ENCODE measurements around the gene CLIC4. TPM values are rescaled to one million over a fixed set of nuclear protein-coding genes. Genes with fewer than 3 reads are reported as not detected.

CLIC4 gene
- total and polyA plus RNA-seq, 2 donors (not counting 1 experiment from before 2014, with no cell fraction given), result 28.5 to 123 TPM

DNA sequence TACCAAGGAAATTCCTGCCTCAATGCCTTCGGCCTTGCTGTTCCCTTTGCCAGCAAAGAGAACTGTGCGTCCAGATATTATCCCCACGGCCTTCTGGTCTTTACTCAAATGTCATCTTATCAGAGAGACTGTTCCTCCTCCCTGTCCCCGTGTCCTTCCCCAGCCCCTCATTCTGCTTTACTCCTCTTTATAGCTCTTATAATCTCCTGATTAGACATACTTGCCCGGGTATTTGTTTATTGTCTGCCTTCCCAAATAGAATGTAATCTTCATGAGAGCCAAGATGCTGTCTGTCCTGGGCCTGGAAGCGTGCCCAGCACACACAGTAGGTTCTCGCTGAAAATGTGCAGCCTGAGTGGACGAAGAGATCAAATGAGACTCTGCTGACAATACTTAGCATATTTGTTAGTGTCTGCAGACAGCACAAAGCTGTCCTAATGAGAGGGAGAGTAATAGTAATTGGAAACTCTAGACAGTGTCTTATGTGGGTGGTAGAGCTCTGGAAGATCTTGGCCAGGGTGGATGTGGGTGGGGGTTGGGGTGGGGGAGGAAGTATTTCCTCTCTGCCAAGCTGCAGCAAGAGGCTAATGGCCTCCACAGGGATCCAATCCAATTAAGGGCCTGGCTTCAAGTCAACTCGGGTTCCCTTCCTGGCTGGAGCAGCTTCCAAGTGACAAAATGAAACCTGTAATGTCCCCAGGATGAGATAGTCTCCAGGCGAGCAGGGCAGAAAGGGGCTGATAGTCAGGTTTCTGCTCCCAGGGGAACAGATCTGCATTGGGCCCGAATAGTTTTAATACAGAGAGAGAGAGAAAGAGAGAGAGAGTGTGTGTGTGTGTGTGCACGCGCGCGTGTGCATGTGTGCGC is 9.5 kb upstream of the CLIC4 start:
- intact Hi-C loops (cut with micrococcal nuclease), result no loop called here
- Histone ChIP-seq H3K36me3 (replicated peaks in 1 of 2; ENCODE audit: control extremely low read depth in 1 of 2, control insufficient read depth in 1 of 2, extremely low read depth in 1 of 2, insufficient read depth in 2 of 2, low read length in 1 of 2) (no peaks in the 10 kb centered on the region), H3K4me3 (ENCODE audit: control extremely low read depth in 1 of 5, extremely low read depth in 1 of 5, insufficient read depth in 1 of 5, low read depth in 2 of 5, low read length in 4 of 5) (no peak overlapping the region), H2AFZ (ENCODE audit: insufficient read depth, low read depth, low read length, poor library complexity, severe bottlenecking) (peak overlapping the region; percentile 55), H4K20me1 (ENCODE audit: control insufficient read depth, insufficient read depth, low read length, poor library complexity, severe bottlenecking) (no peaks in the 10 kb centered on the region), H3K4me1 (ENCODE audit: control insufficient read depth in 2 of 2, insufficient read depth in 2 of 2, low read length in 2 of 2) (peaks cover 42 to 70% of the 10 kb centered on the region in 2 donors), H3K27ac (ENCODE audit: low read length in 2 of 2) (peak overlapping the region in 1 of 2 donors; percentile 32), H3K4me2 (replicated peaks; ENCODE audit: low read depth, low read length, poor library complexity, severe bottlenecking) (peak overlapping the region; percentile 56), H3K27me3 (replicated peaks in 1 of 4; ENCODE audit: control extremely low read depth in 1 of 4, control insufficient read depth in 3 of 4, insufficient read depth in 4 of 4, low read length in 3 of 4) (no peaks in the 10 kb centered on the region), H3K9ac (ENCODE audit: low read length) (no peak overlapping the region), H3K9me3 (ENCODE audit: control extremely low read depth in 1 of 3, control insufficient read depth in 2 of 3, insufficient read depth in 1 of 3, low read length in 2 of 3) (peaks cover 0 to 7% (median 0%) of the 10 kb centered on the region in 3 donors), H3K79me2 (ENCODE audit: control insufficient read depth, insufficient read depth, low read length) (peaks cover 3% of the 10 kb centered on the region)
- H3K27ac Mint-ChIP-seq, result peak overlapping the region; percentile 83
- H3K4me1 Mint-ChIP-seq, result peaks cover 48% of the 10 kb centered on the region
- ATAC-seq (ENCODE audit: low read depth) (no peak), DNase-seq (peak; percentile 20)
- no peak for TF ChIP-seq EZH2 (IDR thresholded peaks at IDR 0.05; ENCODE audit: borderline replicate concordance, insufficient read depth, low read depth, low read length, poor library complexity, severe bottlenecking)
- no peak for TF ChIP-seq CTCF (IDR thresholded peaks at IDR 0.05)
- H3K9me3 Mint-ChIP-seq (ENCODE audit: insufficient read depth), result no peaks in the 10 kb centered on the region
- no peaks in the 10 kb centered on the region for H3K27me3 Mint-ChIP-seq
- H3K4me3 Mint-ChIP-seq, result peak overlapping the region; percentile 68
- WGBS (ENCODE audit: insufficient coverage), result 69% methylated on average over 11 of the region's 16 CpGs
- ChIA-PET POLR2A (interaction anchor here (1.4 kb wide), 1 partner anchor 10 kb away, joined by 6 read pairs; the partner anchor contains the start of gene CLIC4), CTCF (interaction anchor here (0.6 to 3.7 kb wide), 3 partner anchors 8 to 872 kb away, joined by 3 to 18 read pairs (median 4); partner anchors contain the start of gene CLIC4)

Data from B cell (primary cell).